ENCODE results near the gene TBC1D10A. TPM values are rescaled to one million over a fixed set of nuclear protein-coding genes. Genes with fewer than 3 reads are reported as not detected.

TBC1D10A gene
- total RNA-seq, 1 experiment from 2014 or later = 8.4 TPM

DNA sequence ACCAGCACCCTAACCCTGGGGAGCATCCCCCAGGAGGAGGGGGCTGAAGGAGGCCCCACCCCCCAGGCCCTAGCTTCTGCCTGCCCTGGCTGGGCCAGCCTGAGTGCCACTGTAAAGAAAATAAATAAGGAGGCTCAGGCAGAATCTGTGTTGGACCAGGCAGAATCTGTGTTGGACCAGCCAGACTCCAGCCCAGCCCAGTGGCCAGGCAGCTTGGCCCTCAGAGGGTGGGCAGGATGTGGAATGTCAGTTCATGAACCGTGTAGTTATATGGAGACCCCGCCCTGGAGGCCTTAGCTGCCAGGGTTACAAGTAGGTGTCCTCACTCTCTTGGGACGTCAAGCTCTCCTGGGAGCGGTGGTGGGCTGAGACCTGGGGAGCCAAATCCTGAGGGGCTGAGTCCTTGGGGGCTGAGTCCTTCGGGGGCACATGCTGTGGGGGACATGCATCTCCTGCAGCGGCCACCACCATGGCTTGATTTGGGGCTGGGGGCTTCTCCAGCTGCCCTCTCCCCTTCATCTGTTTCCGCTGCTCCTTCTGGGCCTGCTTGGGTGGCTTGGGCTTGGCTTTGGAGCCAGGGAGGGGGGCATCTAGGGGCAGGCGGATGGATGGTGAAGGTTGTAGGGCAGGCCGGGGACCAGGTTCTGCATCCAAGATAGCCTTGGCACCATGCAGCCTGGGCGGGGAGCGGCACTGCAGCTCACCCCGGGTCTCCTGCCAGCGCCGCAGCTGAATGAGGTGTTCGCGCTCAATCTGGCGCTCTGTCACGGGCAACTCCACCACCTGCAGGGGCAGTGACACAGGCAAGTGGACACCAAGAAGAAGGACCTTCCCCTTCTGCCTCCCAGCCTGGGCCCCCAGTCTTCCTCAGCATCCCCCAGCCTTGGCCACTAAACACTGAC lies 34.4 kb downstream of the TBC1D10A start:
- no peak overlapping the region for H3K27ac Mint-ChIP-seq
- no peak overlapping the region for H3T11ph ChIP-seq (ENCODE audit: low read length)
- DNase-seq = no peak
- no peak overlapping the region for H3K9ac ChIP-seq (ENCODE audit: extremely low read depth, insufficient read length, low read length)
- no peak overlapping the region for H4K8ac ChIP-seq (replicated peaks; ENCODE audit: insufficient read length, low read depth, low read length)
- peaks cover 4 to 12% (median 5%) of the 10 kb centered on the region in 3 experiments; a peak in 5 of 7 replicates for H3K36me3 Mint-ChIP-seq (ENCODE audit: insufficient read depth in 1 of 3, low read depth in 3 of 3)
- H3K4me1 ChIP-seq (ENCODE audit: insufficient read depth, low read length) = no peaks in the 10 kb centered on the region; the same call in 1 of the 2 replicates
- H3K27me3 Mint-ChIP-seq (ENCODE audit: low read depth) = no peaks in the 10 kb centered on the region
- H3K18ac ChIP-seq (ENCODE audit: insufficient read length, low read depth, low read length) = no peak overlapping the region
- H3K79me2 ChIP-seq (ENCODE audit: insufficient read depth, low read length) = no peaks in the 10 kb centered on the region
- H2BK5ac ChIP-seq (ENCODE audit: insufficient read length, low read length) = no peak overlapping the region
- no peak overlapping the region for H3K56ac ChIP-seq (ENCODE audit: insufficient read length, low read depth, low read length)
- H2AFZ ChIP-seq (ENCODE audit: low read length) = no peak overlapping the region
- H3K9me3 ChIP-seq (ENCODE audit: control insufficient read depth, low read depth, low read length) = no peaks in the 10 kb centered on the region
- H4K91ac ChIP-seq (ENCODE audit: insufficient read length, low read depth, low read length) = no peak overlapping the region
- no peak overlapping the region for H3K23ac ChIP-seq (ENCODE audit: insufficient read length, low read depth, low read length)
- H3K23me2 ChIP-seq (ENCODE audit: insufficient read length, low read depth, low read length, poor library complexity, severe bottlenecking) = peaks cover 8% of the 10 kb centered on the region
- H3K4me1 Mint-ChIP-seq = peaks cover 5 to 16% of the 10 kb centered on the region in 2 experiments
- H2BK120ac ChIP-seq (ENCODE audit: low read depth, low read length, poor library complexity, severe bottlenecking) = no peak overlapping the region
- no peak overlapping the region for H3K14ac ChIP-seq (ENCODE audit: insufficient read depth, low read length)
- no peak overlapping the region for H3K4me2 ChIP-seq (ENCODE audit: insufficient read depth, insufficient read length, low read length)
- H3K27ac ChIP-seq (ENCODE audit: insufficient read length, low read depth, low read length) = no peak overlapping the region
- H3K79me1 ChIP-seq (ENCODE audit: insufficient read depth, low read depth, low read length, poor library complexity, severe bottlenecking) = no peaks in the 10 kb centered on the region
- no CpG with 5 or more reads among the region's 18 CpGs for WGBS (ENCODE audit: extremely low coverage, insufficient read length, low lambda C conversion rate)
- no peak overlapping the region for H2BK12ac ChIP-seq (ENCODE audit: insufficient read length, low read depth, low read length)
- no peak overlapping the region for H3K4me3 Mint-ChIP-seq
- no peak overlapping the region for H2AK5ac ChIP-seq (ENCODE audit: insufficient read length, low read length)
- H4K20me1 ChIP-seq (ENCODE audit: control insufficient read depth, insufficient read depth, insufficient read length) = no peaks in the 10 kb centered on the region
- H3K4ac ChIP-seq (ENCODE audit: low read depth, low read length) = no peak overlapping the region
- no peak overlapping the region for H2BK15ac ChIP-seq (ENCODE audit: low read depth, low read length)
- no peak for TF ChIP-seq CTCF (conservative IDR thresholded peaks at IDR 0.05)
- H4K5ac ChIP-seq (ENCODE audit: insufficient read length, low read depth, low read length) = no peak overlapping the region
- H3K27me3 ChIP-seq (ENCODE audit: insufficient read depth, low read length) = no peaks in the 10 kb centered on the region
- H2BK20ac ChIP-seq (ENCODE audit: low read depth, low read length, poor library complexity, severe bottlenecking) = no peak overlapping the region
- no peaks in the 10 kb centered on the region for H3K9me3 Mint-ChIP-seq

Measured in H9 (cell line).